OCI-LY1 (cell line): ENCODE results near the gene SMIM43.

Experiments used
- H2AFZ ChIP-seq: fragments of 200-600 bp; sonication (generic), shearing (Covaris generic); 2 replicates; pipeline ENCODE4 v1.6.0; 2014; ENCODE audit warnings: antibody characterized with exemption, mild to moderate bottlenecking, low read length
- H3F3A ChIP-seq: fragments of 200-600 bp; sonication (generic), shearing (Covaris generic); 2 replicates; pipeline ENCODE4 v1.6.0; 2014; ENCODE audit warnings: mild to moderate bottlenecking, antibody characterized with exemption, low read length, moderate library complexity; ENCODE audit not compliant: insufficient read depth
- H3K27ac ChIP-seq: fragments of 200-600 bp; sonication (generic); 2 replicates; pipeline ENCODE4 v1.5.1; 2014; ENCODE audit warnings: low read length, mixed run types, mild to moderate bottlenecking, low read depth; ENCODE audit not compliant: poor library complexity, severe bottlenecking
- H3K27me3 ChIP-seq: fragments of 200-600 bp; sonication (generic); 2 replicates; pipeline ENCODE4 v1.6.0; 2014; ENCODE audit warnings: antibody characterized with exemption, mild to moderate bottlenecking, low read length, moderate library complexity; ENCODE audit not compliant: insufficient read depth
- H3K36me3 ChIP-seq: fragments of 200-600 bp; sonication (generic); 2 replicates; pipeline ENCODE4 v1.6.1; 2014; ENCODE audit warnings: mild to moderate bottlenecking, antibody characterized with exemption, low read length, moderate library complexity, mixed read lengths; ENCODE audit not compliant: insufficient read depth
- H3K4me1 ChIP-seq: fragments of 200-600 bp; sonication (generic); 2 replicates; pipeline ENCODE4 v1.5.1; 2014; ENCODE audit warnings: mild to moderate bottlenecking, low read length, moderate library complexity; ENCODE audit not compliant: insufficient read depth, severe bottlenecking
- H3K4me2 ChIP-seq: fragments of 200-600 bp; sonication (generic), shearing (Covaris generic); 2 replicates; pipeline ENCODE4 v1.6.1; 2014; ENCODE audit warnings: low read length
- H3K4me3 ChIP-seq: fragments of 200-600 bp; sonication (generic); 2 replicates; pipeline ENCODE4 v1.5.1; 2014; ENCODE audit warnings: low read length, low read depth, mild to moderate bottlenecking, mixed read lengths; ENCODE audit not compliant: poor library complexity, severe bottlenecking
- H3K79me2 ChIP-seq: fragments of 200-600 bp; shearing (Covaris generic); 2 replicates; pipeline ENCODE4 v1.6.1; 2016; ENCODE audit warnings: mixed run types, low read length, mixed read lengths; ENCODE audit not compliant: insufficient read depth
- H3K9ac ChIP-seq: fragments of 200-600 bp; sonication (generic), shearing (Covaris generic); 2 replicates; pipeline ENCODE4 v1.6.1; 2014; ENCODE audit warnings: mild to moderate bottlenecking, low read length, mixed read lengths
- H3K9me2 ChIP-seq: fragments of 200-600 bp; sonication (generic), shearing (Covaris generic); 2 replicates; pipeline ENCODE4 v1.6.1; 2014; ENCODE audit warnings: low read depth, mild to moderate bottlenecking, low read length, mixed read lengths
- H3K9me3 ChIP-seq: fragments of 200-600 bp; shearing (Covaris generic); 2 replicates; pipeline ENCODE4 v1.6.1; 2014; ENCODE audit warnings: low read length, mixed read lengths
- H4K20me1 ChIP-seq: fragments of 200-600 bp; sonication (generic), shearing (Covaris generic); 2 replicates; pipeline ENCODE4 v1.6.0; 2016; ENCODE audit warnings: mild to moderate bottlenecking, low read length; ENCODE audit not compliant: insufficient read depth
- EZH2 ChIP-seq: fragments of 200-600 bp; sonication (generic), shearing (Covaris generic); IDR thresholded peaks from 2 replicates; pipeline ENCODE4 v1.8.0; 2017; ENCODE audit warnings: borderline replicate concordance, mixed run types, mild to moderate bottlenecking, antibody characterized with exemption, low read length, moderate library complexity, mixed read lengths
- TF ChIP-seq, protein P1 (sequence below): fragments of 200-600 bp; sonication (generic), shearing (Covaris generic); IDR thresholded peaks from 2 replicates; pipeline ENCODE4 v1.5.1; 2017; ENCODE audit warnings: mild to moderate bottlenecking, antibody characterized with exemption, low read length, moderate library complexity, mixed read lengths

Gene SMIM43

DNA sequence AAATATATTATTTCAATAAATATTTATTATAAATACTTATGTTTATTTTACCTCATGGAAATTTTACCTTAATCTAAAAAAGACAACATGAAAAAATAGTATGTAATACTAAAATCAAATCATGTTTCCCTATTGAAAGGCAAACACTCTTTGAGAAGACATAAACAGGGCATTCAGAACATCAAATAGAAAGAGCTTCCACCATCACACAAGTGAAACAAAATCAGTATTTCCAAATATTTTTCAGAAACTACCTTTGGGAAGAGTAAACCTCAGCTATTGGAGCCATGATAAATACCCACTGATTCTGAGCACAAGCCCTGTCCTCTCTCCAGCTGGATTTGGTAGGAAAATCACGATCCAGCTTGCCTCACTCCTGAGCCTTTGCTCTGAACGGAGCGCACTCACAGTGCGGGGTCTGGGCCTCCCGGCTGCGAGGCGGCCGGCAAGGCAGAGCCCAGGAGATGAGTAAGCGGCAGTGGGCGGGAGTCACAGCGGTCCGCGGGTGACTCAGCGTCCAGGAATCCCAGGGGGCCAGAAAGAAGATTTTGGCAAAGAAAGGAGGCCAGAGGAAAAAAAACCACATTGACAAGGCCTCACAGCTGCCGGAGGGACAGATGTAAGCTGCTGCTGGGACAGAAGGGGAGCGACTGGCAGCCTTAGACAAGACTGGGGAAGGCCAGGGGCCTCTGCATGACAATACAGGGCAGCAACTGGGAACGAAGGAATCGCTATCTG, 53.5 kb downstream of the SMIM43 start:
- Histone ChIP-seq H3F3A (no peaks in the 10 kb centered on the region), H3K4me2 (no peak overlapping the region; the same call in 1 of the 2 replicates), H3K4me3 (no peak overlapping the region), H3K9me2 (no peaks in the 10 kb centered on the region), H3K27ac (no peak overlapping the region), H3K9me3 (no peaks in the 10 kb centered on the region), H3K4me1 (no peaks in the 10 kb centered on the region), H3K9ac (no peak overlapping the region), H2AFZ (no peak overlapping the region), H3K36me3 (no peaks in the 10 kb centered on the region), H4K20me1 (no peaks in the 10 kb centered on the region), H3K79me2 (no peaks in the 10 kb centered on the region), H3K27me3 (no peaks in the 10 kb centered on the region)
- no peak for TF ChIP-seq EZH2
- TF ChIP-seq, protein P1, sequence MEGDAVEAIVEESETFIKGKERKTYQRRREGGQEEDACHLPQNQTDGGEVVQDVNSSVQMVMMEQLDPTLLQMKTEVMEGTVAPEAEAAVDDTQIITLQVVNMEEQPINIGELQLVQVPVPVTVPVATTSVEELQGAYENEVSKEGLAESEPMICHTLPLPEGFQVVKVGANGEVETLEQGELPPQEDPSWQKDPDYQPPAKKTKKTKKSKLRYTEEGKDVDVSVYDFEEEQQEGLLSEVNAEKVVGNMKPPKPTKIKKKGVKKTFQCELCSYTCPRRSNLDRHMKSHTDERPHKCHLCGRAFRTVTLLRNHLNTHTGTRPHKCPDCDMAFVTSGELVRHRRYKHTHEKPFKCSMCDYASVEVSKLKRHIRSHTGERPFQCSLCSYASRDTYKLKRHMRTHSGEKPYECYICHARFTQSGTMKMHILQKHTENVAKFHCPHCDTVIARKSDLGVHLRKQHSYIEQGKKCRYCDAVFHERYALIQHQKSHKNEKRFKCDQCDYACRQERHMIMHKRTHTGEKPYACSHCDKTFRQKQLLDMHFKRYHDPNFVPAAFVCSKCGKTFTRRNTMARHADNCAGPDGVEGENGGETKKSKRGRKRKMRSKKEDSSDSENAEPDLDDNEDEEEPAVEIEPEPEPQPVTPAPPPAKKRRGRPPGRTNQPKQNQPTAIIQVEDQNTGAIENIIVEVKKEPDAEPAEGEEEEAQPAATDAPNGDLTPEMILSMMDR = no peak

DNA sequence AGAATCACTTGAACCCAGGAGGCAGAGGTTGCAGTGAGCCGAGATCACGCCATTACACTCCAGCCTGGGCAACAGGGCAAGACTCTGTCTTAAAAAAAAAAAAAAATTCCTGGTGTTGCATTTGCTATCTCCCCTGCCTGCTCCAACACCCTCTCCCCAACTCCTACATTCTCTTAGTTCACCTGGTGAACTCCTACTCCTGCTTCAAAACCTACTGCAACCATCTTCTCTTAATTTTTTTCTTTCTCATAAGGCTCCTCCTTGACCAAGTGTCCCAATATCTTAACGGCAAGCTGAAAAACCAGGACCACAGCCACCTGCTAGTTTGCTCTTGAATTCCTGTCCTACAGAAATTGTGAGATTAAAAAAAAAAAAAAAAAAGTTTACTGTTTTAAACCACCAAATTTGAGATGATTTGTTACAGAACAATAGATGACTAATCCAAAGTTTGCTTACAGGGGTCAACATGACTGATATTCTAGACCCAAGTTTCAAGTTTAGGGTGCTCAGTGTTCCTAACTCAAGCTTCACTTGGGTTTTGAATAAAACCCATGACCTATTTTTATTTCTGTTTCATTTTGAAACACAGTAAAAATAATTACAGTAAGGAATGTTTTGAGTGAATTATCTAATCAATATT, 55.1 kb downstream of the SMIM43 start:
- Histone ChIP-seq H3K9me2 (no peaks in the 10 kb centered on the region), H3K27ac (no peak overlapping the region), H3K4me1 (no peaks in the 10 kb centered on the region), H4K20me1 (no peaks in the 10 kb centered on the region), H3K9ac (no peak overlapping the region), H3K4me3 (no peak overlapping the region), H3K9me3 (no peaks in the 10 kb centered on the region), H2AFZ (no peak overlapping the region), H3F3A (no peaks in the 10 kb centered on the region), H3K79me2 (no peaks in the 10 kb centered on the region), H3K4me2 (no peak overlapping the region), H3K27me3 (0 out of 2 replicates have a peak, but pooled peaks cover 5% of the 10 kb centered on the region), H3K36me3 (no peaks in the 10 kb centered on the region)
- TF ChIP-seq, protein P1 = no peak
- TF ChIP-seq EZH2 = no peak
